Measurements from ENCODE around the gene NPTN. TPM values are rescaled to one million over a fixed set of nuclear protein-coding genes. Genes with fewer than 3 reads are reported as not detected.

Gene NPTN
- total RNA-seq, 4 donors from 2014 or later: 84.3 to 118 (median 106) TPM

- Histone ChIP-seq H3K4me3 (no peak overlapping the region), H3K36me3 (no peaks in the 10 kb centered on the region), H3K4me1 (peaks cover 0 to 82% (median 26%) of the 10 kb centered on the region in 4 donors), H3K27me3 (no peaks in the 10 kb centered on the region), H3K9me3 (no peaks in the 10 kb centered on the region), H3K27ac (no peak overlapping the region)
- WGBS, 2 donors: 55 to 60% methylated on average over 2 of the region's 2 CpGs
- TF ChIP-seq EP300 (IDR thresholded peaks at IDR 0.05) (no peak), POLR2A (IDR thresholded peaks at IDR 0.05) (no peak)
- TF ChIP-seq, protein P1, sequence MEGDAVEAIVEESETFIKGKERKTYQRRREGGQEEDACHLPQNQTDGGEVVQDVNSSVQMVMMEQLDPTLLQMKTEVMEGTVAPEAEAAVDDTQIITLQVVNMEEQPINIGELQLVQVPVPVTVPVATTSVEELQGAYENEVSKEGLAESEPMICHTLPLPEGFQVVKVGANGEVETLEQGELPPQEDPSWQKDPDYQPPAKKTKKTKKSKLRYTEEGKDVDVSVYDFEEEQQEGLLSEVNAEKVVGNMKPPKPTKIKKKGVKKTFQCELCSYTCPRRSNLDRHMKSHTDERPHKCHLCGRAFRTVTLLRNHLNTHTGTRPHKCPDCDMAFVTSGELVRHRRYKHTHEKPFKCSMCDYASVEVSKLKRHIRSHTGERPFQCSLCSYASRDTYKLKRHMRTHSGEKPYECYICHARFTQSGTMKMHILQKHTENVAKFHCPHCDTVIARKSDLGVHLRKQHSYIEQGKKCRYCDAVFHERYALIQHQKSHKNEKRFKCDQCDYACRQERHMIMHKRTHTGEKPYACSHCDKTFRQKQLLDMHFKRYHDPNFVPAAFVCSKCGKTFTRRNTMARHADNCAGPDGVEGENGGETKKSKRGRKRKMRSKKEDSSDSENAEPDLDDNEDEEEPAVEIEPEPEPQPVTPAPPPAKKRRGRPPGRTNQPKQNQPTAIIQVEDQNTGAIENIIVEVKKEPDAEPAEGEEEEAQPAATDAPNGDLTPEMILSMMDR (IDR thresholded peaks at IDR 0.05): no peak
- no peak for DNase-seq (ENCODE audit: low spot score in 2 of 2)
These were observed 3.3 kb downstream of the NPTN start for GRCh38 chr15:73629798-73630429.

- 77 to 78% methylated on average over 7 of the region's 7 CpGs for WGBS, 2 donors
- Histone ChIP-seq H3K27ac (no peak overlapping the region), H3K4me3 (no peak overlapping the region), H3K9me3 (no peaks in the 10 kb centered on the region), H3K4me1 (peaks cover 0 to 85% (median 28%) of the 10 kb centered on the region in 4 donors), H3K36me3 (no peaks in the 10 kb centered on the region), H3K27me3 (no peaks in the 10 kb centered on the region)
- no peak for TF ChIP-seq POLR2A (IDR thresholded peaks at IDR 0.05)
- TF ChIP-seq, protein P1 (IDR thresholded peaks at IDR 0.05): no peak
- TF ChIP-seq EP300 (IDR thresholded peaks at IDR 0.05): no peak
- no peak for DNase-seq (ENCODE audit: low spot score in 2 of 2)
These were observed 4.0 kb downstream of the NPTN start for GRCh38 chr15:73628976-73629797.

DNA sequence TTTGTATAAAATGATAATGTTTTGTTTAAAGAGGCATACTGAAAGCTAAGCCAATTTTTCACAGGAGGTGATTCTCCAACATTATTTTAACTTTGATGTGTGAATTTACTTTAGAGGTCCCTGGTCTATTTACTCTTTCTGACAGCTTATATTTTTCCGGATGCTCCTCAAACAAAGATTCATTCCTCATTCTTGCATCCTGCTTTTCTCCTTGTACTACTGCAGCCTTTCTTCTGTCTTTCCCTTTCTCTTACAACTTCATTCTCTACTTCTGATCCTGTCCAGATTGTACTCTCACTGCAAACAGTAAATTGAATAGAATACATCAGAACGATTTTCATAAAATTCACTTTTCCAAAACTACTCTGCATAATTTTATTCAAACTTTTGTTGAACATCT, 5.1 kb downstream of the NPTN start:
- H3K4me3 ChIP-seq: no peak overlapping the region
- TF ChIP-seq, protein P1 (IDR thresholded peaks at IDR 0.05): no peak
- TF ChIP-seq POLR2A (IDR thresholded peaks at IDR 0.05): no peak
- no peak for TF ChIP-seq EP300 (IDR thresholded peaks at IDR 0.05)
- peaks cover 0 to 88% (median 29%) of the 10 kb centered on the region in 4 donors for H3K4me1 ChIP-seq
- DNase-seq (ENCODE audit: low spot score in 2 of 2): no peak
- no peak overlapping the region for H3K27ac ChIP-seq
- no peaks in the 10 kb centered on the region for H3K9me3 ChIP-seq
- WGBS, 2 donors: 61 to 65% methylated on average over 2 of the region's 2 CpGs
- no peaks in the 10 kb centered on the region for H3K36me3 ChIP-seq
- no peaks in the 10 kb centered on the region for H3K27me3 ChIP-seq

DNA sequence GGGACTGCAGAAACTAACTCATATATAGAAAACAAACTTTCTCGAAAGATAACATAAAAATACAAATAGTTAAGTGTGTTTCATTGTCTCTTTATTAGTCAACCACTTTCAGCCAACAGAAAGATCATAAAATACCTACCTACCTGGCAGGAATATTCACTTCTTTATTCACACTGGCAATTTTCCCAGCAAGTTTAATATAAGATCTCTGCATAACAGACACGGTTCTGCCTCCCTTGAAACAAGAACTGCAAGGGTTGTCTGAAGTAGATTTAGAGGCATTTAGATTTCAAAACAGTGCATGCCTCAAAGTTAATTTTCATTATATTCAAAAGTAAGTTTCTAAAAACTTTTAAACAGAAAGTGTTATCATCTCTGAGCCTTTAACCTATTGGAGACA, 7.1 kb downstream of the NPTN start:
- H3K9me3 ChIP-seq: no peaks in the 10 kb centered on the region
- WGBS, 2 donors: 67 to 69% methylated on average over 2 of the region's 2 CpGs
- H3K36me3 ChIP-seq: no peaks in the 10 kb centered on the region
- TF ChIP-seq, protein P1 (IDR thresholded peaks at IDR 0.05): no peak
- TF ChIP-seq EP300 (IDR thresholded peaks at IDR 0.05): no peak
- no peaks in the 10 kb centered on the region for H3K27me3 ChIP-seq
- DNase-seq (ENCODE audit: low spot score in 2 of 2): no peak
- peaks cover 0 to 85% (median 21%) of the 10 kb centered on the region in 4 donors for H3K4me1 ChIP-seq
- no peak overlapping the region for H3K27ac ChIP-seq
- no peak overlapping the region for H3K4me3 ChIP-seq

GRCh38 chr15:73624530-73624929, 8.7 kb downstream of the NPTN start:
- TF ChIP-seq, protein P1 (IDR thresholded peaks at IDR 0.05): no peak
- TF ChIP-seq EP300 (IDR thresholded peaks at IDR 0.05) (no peak), POLR2A (IDR thresholded peaks at IDR 0.05) (no peak)
- no peak overlapping the region for H3K27ac ChIP-seq
- WGBS, 2 donors: 14 to 17% methylated on average over 1 of the region's 1 CpG
- peaks cover 0 to 82% (median 9%) of the 10 kb centered on the region in 4 donors for H3K4me1 ChIP-seq
- H3K9me3 ChIP-seq: no peaks in the 10 kb centered on the region
- no peak for DNase-seq (ENCODE audit: low spot score in 2 of 2)
- H3K36me3 ChIP-seq: no peaks in the 10 kb centered on the region
- H3K27me3 ChIP-seq: no peaks in the 10 kb centered on the region
- no peak overlapping the region for H3K4me3 ChIP-seq
